ENCODE measurements around the gene GNPDA2.

Gene GNPDA2

DNA sequence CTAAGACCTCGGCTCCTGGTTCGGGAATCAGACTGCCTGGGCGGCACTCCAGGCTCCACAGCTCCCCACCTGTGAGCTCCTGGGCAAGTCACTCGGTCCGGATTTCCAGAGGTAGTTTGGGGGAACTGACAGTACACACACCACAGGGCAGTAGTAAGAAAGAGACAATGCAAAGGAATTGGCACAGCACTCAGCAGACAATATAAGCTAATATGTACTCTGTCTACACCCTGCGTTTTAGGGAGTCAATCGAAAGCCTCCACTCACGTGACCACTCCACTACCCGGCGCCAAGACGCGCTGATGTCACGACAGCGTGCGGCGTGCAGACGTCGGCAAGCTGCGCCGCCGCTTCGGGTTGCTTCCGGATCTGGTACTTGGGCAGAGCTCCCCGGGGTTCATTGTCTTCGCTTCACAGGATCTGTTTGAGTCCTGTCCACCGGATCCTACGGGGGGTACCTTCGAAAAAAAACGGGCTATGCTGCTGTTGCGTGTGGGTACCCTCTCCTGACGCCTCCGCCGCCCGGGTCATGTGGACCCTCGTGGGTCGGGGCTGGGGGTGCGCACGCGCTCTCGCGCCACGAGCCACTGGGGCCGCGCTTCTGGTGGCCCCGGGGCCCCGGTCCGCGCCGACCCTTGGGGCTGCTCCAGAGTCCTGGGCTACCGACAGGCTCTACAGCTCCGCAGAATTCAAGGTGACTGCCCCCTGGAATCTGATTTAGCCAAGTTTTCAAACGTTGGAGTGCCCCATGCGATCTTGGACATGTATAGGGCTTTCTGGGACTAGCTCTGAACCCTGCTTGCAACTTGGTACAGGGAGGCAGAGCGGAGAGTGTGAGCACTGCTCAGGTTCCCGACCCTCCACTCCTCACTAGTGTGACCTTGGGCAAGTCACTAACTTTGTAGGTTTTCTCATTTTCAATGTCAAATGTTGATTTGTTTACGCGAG lies 48.0 kb downstream of the GNPDA2 start, which contains the start of gene GUF1:
Gene GUF1, plus strand, starts transcription at position 327 of the 948 bp plus-strand sequence. Its CDS starts 203 bp downstream, at position 530.
- peak; percentile 89 for DNase-seq

DNA sequence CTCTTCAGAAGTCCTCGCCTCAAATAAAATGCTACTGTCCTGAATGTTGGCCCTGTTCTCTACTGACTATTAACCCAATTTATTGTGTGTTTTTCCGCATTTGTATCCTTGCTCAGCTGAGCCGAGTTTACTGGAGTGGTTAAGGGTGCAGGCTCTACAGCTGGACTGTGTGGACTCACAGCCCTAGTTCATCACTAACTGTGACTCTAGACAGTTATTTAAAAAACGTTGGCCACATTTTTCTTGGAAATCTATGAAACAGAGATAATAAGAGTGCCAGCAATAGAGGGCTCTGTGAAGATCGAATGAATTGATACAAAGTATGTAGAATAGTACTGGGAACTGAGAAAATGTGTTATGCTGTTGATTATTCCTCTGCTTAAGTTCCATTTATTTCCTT lies 51.0 kb downstream of the GNPDA2 start:
- DNase-seq = no peak

DNA sequence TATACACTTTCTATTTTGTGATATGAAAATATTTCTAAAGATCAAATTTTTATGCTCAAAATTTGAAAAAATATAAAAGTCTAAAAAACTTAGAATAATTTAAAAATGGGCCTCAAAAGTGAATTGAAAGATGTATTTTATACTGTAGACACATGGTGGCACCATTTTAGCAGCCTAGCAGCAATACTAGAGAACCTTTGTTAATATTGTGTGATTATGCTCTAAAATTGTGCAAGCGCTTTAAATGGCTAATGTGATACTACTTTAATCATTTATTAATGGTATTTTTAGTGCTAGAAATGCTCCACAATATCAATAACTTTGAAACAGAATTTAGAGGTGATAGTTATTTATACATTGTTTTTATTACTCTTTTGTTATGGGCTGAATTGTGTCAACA lies 51.9 kb downstream of the GNPDA2 start:
- DNase-seq = no peak

DNA sequence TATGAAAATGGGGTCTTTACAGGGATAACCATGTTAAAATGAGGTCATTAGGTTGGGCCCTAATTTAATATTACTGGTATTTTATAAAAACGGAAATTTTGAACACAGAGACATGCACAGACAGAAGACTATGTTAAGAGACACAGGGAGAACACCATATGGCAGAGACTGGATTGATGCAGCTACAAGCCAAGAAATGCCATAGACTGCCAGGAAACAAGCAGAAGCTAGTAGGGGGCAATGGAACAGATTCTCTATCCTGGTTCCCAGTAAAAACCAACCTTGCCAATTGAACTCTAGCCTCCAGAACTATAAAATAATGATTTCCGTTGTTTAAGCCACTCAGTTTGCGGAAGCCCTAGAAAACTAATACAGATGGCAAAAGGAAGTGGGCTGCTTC lies 54.7 kb downstream of the GNPDA2 start:
- no peak for DNase-seq

DNA sequence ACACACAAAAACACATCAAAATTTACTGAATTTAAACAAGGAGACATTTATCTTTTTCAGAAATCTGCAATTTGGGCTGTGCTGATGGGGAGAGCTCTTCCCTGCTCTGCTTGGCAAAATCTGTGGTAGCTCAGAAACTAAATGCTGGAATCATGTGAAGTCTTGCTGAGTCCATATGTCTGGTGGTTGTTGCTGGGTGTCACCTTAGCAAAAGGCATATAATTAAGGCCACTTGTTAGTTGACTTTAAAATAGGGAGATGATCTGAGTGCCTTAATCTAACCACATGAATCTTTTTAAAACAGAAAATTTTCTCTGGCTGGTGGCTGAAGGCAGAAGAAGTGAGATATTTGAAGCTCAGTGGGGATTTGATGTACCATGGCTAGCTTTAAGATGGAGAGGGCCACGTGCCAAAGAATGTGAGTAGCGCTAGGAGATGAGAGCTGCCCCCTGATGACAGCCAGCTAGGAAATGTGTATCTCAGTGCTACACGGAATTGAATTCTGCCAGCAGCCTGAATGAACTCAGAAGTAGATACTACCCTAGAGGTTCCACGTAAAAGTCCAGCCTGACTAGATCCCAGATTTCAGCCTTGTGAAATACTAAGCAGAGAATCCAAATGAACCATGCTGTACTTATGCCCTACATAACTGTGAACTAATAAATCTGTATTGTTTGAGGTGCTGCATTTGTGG lies 55.7 kb downstream of the GNPDA2 start:
- no peak for DNase-seq

DNA sequence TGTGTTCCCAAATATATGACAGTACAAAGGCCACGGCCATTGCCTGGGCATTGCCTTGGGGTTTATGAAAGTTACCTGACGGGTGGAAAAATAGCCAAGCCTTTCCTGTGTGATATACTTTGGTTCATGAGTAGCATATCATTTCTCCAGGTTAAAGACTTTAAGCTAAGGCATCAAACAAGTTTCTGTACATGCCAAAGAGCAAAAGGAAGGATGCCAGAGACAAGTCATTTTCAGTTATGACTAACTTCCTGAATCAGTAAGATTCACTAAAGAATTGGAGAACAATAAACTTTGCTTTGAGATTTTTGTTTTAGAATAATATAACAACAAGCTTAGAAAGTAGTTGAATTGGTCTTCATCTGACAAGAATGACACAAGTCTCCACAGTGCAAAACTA lies 57.8 kb downstream of the GNPDA2 start:
- no peak for DNase-seq

DNA sequence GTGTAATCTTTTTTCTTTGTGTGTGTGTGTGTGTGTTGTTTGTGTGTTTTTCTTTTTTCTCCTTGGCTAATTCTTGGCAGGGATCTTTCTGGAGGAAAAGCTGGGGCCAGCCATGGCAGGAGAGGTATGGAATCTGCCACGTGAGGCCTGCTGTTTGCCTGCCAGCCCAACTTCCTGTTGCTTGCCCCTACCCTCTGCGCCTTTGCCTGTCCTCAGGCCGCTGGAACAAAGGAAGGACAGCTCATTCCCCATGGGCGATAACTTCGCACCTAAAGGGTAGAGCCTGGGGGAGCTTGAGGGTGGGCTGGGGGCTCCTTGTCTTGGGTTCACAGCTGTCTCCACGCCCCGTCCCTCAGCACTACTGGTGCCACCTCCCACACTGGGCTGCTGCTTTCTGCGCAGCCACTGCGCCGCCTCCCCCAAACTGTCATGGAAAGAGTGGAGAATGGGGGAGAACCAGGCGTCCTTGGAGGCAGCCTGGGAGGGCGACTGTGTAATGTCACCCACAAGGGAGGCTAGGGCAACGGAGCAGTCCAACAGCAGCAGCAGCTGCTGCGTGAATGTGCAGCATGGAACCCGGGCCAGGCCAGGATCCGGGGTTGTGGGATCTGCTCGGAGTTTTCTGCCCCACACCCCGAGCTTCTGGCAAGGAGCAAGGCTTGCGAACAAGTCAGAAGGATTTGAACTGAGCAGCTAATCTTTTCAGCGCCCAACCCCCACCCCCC lies 62.7 kb downstream of the GNPDA2 start:
- DNase-seq = no peak

DNA sequence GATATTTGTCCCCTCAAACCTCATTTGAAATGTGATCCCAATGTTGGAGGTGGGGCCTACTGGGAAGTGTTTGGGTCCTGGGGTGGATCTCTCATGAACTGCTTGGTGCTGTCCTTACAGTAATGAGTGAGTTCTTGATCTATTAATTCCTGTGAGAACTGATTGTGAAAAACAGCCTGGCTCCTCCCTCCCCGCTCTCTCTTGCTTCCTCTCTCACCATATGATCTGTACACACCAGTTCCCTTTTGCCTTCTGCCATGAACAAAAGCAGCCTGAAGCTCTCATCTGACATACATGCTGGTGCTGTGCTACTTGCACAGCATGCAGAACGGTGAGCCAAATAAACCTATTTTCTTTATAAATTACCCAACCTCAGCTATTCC lies 63.7 kb downstream of the GNPDA2 start:
- DNase-seq = no peak

DNA sequence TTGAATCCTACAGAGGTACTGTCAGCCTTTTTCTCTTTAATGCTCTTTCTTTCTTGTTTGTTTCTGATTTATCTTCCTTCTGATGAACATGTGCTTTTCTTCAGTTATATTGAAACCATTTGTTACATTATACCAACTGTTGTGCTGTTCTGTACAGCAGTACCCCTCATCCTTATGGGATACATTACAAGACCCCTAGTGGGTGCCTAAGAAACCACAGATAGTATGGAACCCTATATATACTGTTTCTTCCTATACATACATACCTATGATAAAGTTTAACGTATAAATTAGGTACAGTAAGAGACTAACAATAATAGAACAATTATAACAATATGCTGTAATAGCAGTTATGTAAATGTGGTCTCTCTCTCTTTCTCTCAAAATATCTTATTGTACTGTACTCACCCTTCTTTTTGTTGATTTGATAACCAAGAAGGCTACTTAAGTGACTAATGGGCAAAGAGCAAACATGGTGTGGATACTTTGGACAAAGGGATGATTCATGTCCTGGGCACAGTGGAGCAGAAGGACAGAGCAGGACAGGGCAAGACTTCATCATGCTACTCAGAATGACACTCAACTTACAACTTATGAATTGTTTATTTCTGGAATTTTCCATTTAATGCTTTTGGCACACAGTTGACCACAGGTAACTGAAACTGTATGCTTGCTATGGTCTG lies 64.3 kb downstream of the GNPDA2 start:
- no peak for DNase-seq

DNA sequence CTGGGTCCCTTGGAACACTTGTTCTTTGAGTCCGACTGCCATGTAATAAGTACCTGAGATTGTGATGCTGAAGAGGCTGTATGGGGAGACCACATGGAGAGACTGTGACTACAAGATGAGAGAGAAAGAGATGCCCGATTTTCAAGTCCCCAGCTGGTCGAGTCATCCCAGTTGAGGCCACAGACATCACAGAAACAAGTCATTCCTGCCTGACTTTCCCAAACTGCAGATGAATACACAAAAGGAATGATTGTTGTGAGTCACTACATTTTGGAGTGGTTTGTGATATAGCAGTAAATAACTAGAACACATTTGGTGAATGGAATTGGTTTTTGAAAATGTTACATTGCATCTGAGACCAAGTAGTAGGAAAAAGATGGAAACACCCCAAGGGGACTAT lies 66.0 kb downstream of the GNPDA2 start:
- no peak for DNase-seq

DNA sequence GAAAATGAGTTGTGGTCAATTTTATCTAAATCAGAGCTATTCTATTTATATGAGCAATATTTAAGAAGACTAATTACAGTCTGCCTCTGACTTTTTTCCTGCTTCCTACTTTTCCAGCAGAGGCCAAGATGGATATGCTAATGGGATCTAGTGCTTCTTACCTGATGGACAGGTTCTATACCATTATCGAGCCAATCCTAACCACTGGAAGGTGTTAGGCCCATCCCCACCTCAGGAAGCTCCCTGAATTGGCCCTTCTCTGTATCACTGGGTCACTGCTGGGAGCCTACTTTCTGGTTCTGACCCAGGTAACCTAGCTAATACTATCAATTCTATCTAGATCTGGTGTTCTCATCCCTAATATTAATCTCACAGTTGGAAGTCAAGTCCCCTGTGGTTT lies 74.4 kb downstream of the GNPDA2 start:
- DNase-seq = no peak
